B cell (primary cell): ENCODE data around the gene FBXO44. TPM values are rescaled to one million over a fixed set of nuclear protein-coding genes. Genes with fewer than 3 reads are reported as not detected.

Experiments used
- ATAC-seq: fragments of 200-7000 bp; cut with Tn5 transposase; one replicate; pipeline ENCODE4 v1.10.0; 2021; ENCODE audit warnings: low read depth, mild to moderate bottlenecking, moderate number of reproducible peaks, moderate library complexity
- CTCF ChIA-PET: fragments of 350-600 bp; sonication (Branson Sonifier 250); formaldehyde crosslinking; loops from one replicate; lab custom pipeline; 2021; ENCODE audit warnings: antibody characterized with exemption, inconsistent platforms; lab: Charles Lee
- POLR2A ChIA-PET: fragments of 350-600 bp; sonication (Branson Sonifier 250); formaldehyde crosslinking; loops from one replicate; lab custom pipeline; 2021; ENCODE audit warnings: antibody characterized with exemption; lab: Charles Lee
- DNase-seq: peaks from one replicate; pipeline ENCODE4 v3.0.0; 2013
- H2AFZ ChIP-seq: 2 replicates; pipeline ENCODE4 v1.6.1; 2012; ENCODE audit warnings: mild to moderate bottlenecking, low read depth, low read length; ENCODE audit not compliant: insufficient read depth, poor library complexity, severe bottlenecking
- H3K27ac ChIP-seq, 2 donors: 1 replicate in 1 of 2; 2 replicates in 1 of 2; pipeline ENCODE4 v1.5.1; 2012 to 2013; ENCODE audit warnings: low read length in 2 of 2, mild to moderate bottlenecking in 2 of 2, moderate library complexity in 1 of 2
- H3K27me3 ChIP-seq, 4 experiments: fragments of 200-600 bp in 1 of 4; sonication (generic) in 1 of 4; replicated peaks in 1 of 4; 1 replicate in 2 of 4; 2 replicates in 2 of 4; pipeline versions ENCODE4 v1.6.1 to v1.7.0; 2013 to 2016; ENCODE audit warnings: low read length in 3 of 4, mild to moderate bottlenecking in 2 of 4, mixed read lengths in 1 of 4, moderate library complexity in 1 of 4; ENCODE audit not compliant: insufficient read depth in 4 of 4, control insufficient read depth in 3 of 4; ENCODE audit errors: control extremely low read depth in 1 of 4
- H3K36me3 ChIP-seq, 2 experiments: replicated peaks in 1 of 2; 1 replicate in 1 of 2; 2 replicates in 1 of 2; pipeline versions ENCODE4 v1.6.1 to v1.7.1; 2013; ENCODE audit warnings: low read length in 1 of 2; ENCODE audit not compliant: insufficient read depth in 2 of 2, control insufficient read depth in 1 of 2; ENCODE audit errors: control extremely low read depth in 1 of 2, extremely low read depth in 1 of 2
- H3K4me1 ChIP-seq, 2 donors: fragments of 200-600 bp in 1 of 2; sonication (generic) in 1 of 2; 1 replicate in 1 of 2; 2 replicates in 1 of 2; pipeline versions ENCODE4 v1.5.1 to v1.6.1; 2013 to 2017; ENCODE audit warnings: low read length in 2 of 2; ENCODE audit not compliant: control insufficient read depth in 2 of 2, insufficient read depth in 2 of 2
- H3K4me2 ChIP-seq: replicated peaks from 2 replicates; pipeline ENCODE3; 2012; ENCODE audit warnings: mild to moderate bottlenecking, low read depth, low read length; ENCODE audit not compliant: poor library complexity, severe bottlenecking
- H3K4me3 ChIP-seq, 5 experiments: fragments of 200-600 bp in 1 of 5; sonication (generic) in 1 of 5; 1 replicate in 3 of 5; 2 replicates in 2 of 5; pipeline versions ENCODE4 v1.5.1 to v1.7.0; 2011 to 2016; ENCODE audit warnings: low read length in 4 of 5, mild to moderate bottlenecking in 4 of 5, low read depth in 2 of 5, control low read depth in 1 of 5, moderate library complexity in 1 of 5; ENCODE audit not compliant: insufficient read depth in 1 of 5; ENCODE audit errors: control extremely low read depth in 1 of 5, extremely low read depth in 1 of 5
- H3K79me2 ChIP-seq: fragments of 200-600 bp; sonication (generic); one replicate; pipeline ENCODE4 v1.6.0; 2016; ENCODE audit warnings: low read length; ENCODE audit not compliant: control insufficient read depth, insufficient read depth
- H3K9ac ChIP-seq: fragments of 200-600 bp; sonication (generic); 2 replicates; pipeline ENCODE4 v1.6.1; 2017; ENCODE audit warnings: mild to moderate bottlenecking, low read length, moderate library complexity
- H3K9me3 ChIP-seq, 3 donors: one replicate each; pipeline versions ENCODE4 v1.6.1 to v1.7.1; 2013; ENCODE audit warnings: low read length in 2 of 3; ENCODE audit not compliant: control insufficient read depth in 2 of 3, insufficient read depth in 1 of 3; ENCODE audit errors: control extremely low read depth in 1 of 3
- H4K20me1 ChIP-seq: 2 replicates; pipeline ENCODE4 v1.6.0; 2012; ENCODE audit warnings: mild to moderate bottlenecking, low read length; ENCODE audit not compliant: insufficient read depth, control insufficient read depth, poor library complexity, severe bottlenecking
- H3K27ac Mint-ChIP-seq: one replicate; pipeline ENCODE4 v1.8.0; 2021; ENCODE audit warnings: mixed read lengths
- H3K27me3 Mint-ChIP-seq: one replicate; pipeline ENCODE4 v1.8.0; 2021; ENCODE audit warnings: mixed read lengths
- H3K4me1 Mint-ChIP-seq: one replicate; pipeline ENCODE4 v1.8.0; 2021; ENCODE audit warnings: mixed read lengths
- H3K4me3 Mint-ChIP-seq: one replicate; pipeline ENCODE4 v1.8.0; 2021; ENCODE audit warnings: mixed read lengths
- H3K9me3 Mint-ChIP-seq: one replicate; pipeline ENCODE4 v1.8.0; 2022; ENCODE audit warnings: mixed read lengths; ENCODE audit not compliant: insufficient read depth
- EZH2 ChIP-seq: IDR thresholded peaks from 2 replicates; pipeline ENCODE4 v1.6.1; 2012; ENCODE audit warnings: borderline replicate concordance, low read depth, mild to moderate bottlenecking, moderate library complexity, low read length; ENCODE audit not compliant: insufficient read depth, poor library complexity, severe bottlenecking
- WGBS: methylation state at CpG from one replicate; pipeline ENCODE4 v1.1.5; 2013; ENCODE audit warnings: missing lambda C conversion rate; ENCODE audit not compliant: insufficient coverage; 5-methylcytosine and 5-hydroxymethylcytosine counted together
- intact Hi-C: fragments of 100-400 bp; cut with micrococcal nuclease; formaldehyde crosslinking; loops from one replicate; pipeline ENCODE4 v1.10.0; 2022
- polyA plus RNA-seq: library from polyadenylated mRNA; depleted of rRNA; stranded (reverse); fragments of >200 nt; gene quantifications from 2 replicates; pipeline ENCODE4 v1.2.3, GENCODE V29; 2012
- total RNA-seq, 2 donors: library from RNA; stranded (reverse); fragments of 120-200 nt in 1 of 2; gene quantifications; 1 replicate in 1 of 2; 2 replicates in 1 of 2; pipeline versions ENCODE4 v1.2.3 to v1.2.4, GENCODE V29; 2013 to 2022
- TF ChIP-seq, protein P1 (sequence below): fragments of 200-600 bp; IDR thresholded peaks from one replicate; pipeline ENCODE4 v1.8.0; 2022; ENCODE audit warnings: antibody characterized with exemption, mild to moderate bottlenecking

Gene FBXO44
- total and polyA plus RNA-seq, 2 donors (not counting 1 experiment from before 2014, with no cell fraction given) = 61.5 to 101 TPM

DNA sequence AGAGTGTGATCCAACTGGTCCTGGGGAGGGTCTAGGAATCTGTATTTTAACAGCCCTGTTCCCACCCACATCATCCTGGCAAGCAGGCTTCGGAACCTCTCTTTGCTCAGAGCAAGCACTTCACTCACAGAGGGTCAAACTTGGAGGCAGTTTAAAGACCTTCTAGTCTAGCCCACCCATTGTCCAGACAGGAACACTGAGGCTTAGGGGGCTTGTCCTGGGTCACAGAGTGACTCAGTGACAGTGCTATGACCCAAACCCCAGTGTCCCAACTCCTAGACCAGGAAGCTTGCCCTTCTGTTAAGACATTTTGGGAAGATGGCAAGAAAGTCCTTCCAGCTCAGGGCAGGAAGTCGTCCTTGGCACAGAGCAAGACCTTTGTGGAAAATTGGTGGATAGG, 36.9 kb upstream of the FBXO44 start:
- no peak overlapping the region for H3K4me2 ChIP-seq
- intact Hi-C loops = no loop called here
- Mint-ChIP-seq H3K9me3 (no peaks in the 10 kb centered on the region), H3K4me3 (no peak overlapping the region), H3K27me3 (peaks cover 31% of the 10 kb centered on the region), H3K27ac (no peak overlapping the region), H3K4me1 (no peaks in the 10 kb centered on the region)
- no peak overlapping the region for H3K4me3 ChIP-seq
- no peaks in the 10 kb centered on the region for H3K4me1 ChIP-seq
- no peak for ATAC-seq
- H3K27ac ChIP-seq = no peak overlapping the region
- ChIA-PET POLR2A (no interaction called here), CTCF (interaction anchor here (1.2 kb wide), 1 partner anchor 25 kb away, joined by 4 read pairs; no protein-coding TSS in a partner anchor)
- H2AFZ ChIP-seq = no peak overlapping the region
- WGBS = no CpG with 5 or more reads among the region's 2 CpGs
- H3K27me3 ChIP-seq = peaks cover 0 to 3% (median 0%) of the 10 kb centered on the region in 4 experiments
- H4K20me1 ChIP-seq = no peaks in the 10 kb centered on the region
- TF ChIP-seq EZH2 = no peak
- TF ChIP-seq, protein P1, sequence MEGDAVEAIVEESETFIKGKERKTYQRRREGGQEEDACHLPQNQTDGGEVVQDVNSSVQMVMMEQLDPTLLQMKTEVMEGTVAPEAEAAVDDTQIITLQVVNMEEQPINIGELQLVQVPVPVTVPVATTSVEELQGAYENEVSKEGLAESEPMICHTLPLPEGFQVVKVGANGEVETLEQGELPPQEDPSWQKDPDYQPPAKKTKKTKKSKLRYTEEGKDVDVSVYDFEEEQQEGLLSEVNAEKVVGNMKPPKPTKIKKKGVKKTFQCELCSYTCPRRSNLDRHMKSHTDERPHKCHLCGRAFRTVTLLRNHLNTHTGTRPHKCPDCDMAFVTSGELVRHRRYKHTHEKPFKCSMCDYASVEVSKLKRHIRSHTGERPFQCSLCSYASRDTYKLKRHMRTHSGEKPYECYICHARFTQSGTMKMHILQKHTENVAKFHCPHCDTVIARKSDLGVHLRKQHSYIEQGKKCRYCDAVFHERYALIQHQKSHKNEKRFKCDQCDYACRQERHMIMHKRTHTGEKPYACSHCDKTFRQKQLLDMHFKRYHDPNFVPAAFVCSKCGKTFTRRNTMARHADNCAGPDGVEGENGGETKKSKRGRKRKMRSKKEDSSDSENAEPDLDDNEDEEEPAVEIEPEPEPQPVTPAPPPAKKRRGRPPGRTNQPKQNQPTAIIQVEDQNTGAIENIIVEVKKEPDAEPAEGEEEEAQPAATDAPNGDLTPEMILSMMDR = no peak
- no peaks in the 10 kb centered on the region for H3K79me2 ChIP-seq
- no peak overlapping the region for H3K9ac ChIP-seq
- no peaks in the 10 kb centered on the region for H3K9me3 ChIP-seq
- H3K36me3 ChIP-seq = no peaks in the 10 kb centered on the region
- DNase-seq = no peak

DNA sequence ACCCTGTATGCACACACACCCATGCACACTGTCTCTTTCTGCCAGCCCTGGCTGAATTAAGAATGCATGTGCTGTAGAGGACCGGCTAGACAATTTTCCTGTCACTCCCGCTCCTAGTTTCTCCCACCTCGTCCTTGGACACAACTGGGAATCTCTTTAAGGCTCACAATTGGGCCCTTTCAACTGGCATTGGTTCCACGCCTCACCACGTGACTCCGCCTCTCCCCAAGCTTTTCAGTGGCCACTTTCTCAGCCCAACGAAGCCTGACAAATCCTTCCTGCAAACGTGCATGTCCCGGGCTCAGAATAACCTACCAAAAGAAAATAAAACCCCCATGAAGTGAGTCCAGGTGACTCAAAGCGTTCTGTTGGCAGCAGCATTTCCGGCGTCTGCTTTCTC, 34.3 kb upstream of the FBXO44 start:
- peaks cover 0 to 3% (median 0%) of the 10 kb centered on the region in 3 donors for H3K9me3 ChIP-seq
- Mint-ChIP-seq H3K9me3 (no peaks in the 10 kb centered on the region), H3K4me3 (no peak overlapping the region), H3K27ac (no peak overlapping the region), H3K4me1 (no peaks in the 10 kb centered on the region), H3K27me3 (peaks cover 37% of the 10 kb centered on the region)
- H3K4me2 ChIP-seq = no peak overlapping the region
- DNase-seq (no peak), ATAC-seq (no peak)
- ChIA-PET CTCF (no interaction called here), POLR2A (no interaction called here)
- no peak overlapping the region for H3K27ac ChIP-seq
- no peaks in the 10 kb centered on the region for H3K79me2 ChIP-seq
- WGBS = 51% methylated on average over 11 of the region's 12 CpGs
- H3K9ac ChIP-seq = no peak overlapping the region
- no peak overlapping the region for H3K4me3 ChIP-seq
- no peaks in the 10 kb centered on the region for H3K4me1 ChIP-seq
- intact Hi-C loops = no loop called here
- H3K27me3 ChIP-seq = peaks cover 0 to 9% (median 0%) of the 10 kb centered on the region in 4 experiments
- no peak overlapping the region for H2AFZ ChIP-seq
- H4K20me1 ChIP-seq = no peaks in the 10 kb centered on the region
- no peaks in the 10 kb centered on the region for H3K36me3 ChIP-seq
- TF ChIP-seq EZH2 = no peak
- TF ChIP-seq, protein P1 = no peak
